HG03565 (cell line): ENCODE measurements around the gene STK4.
"Not testable (repeated sequence)": the region's sequence is repeated elsewhere in the genome, so short reads cannot be mapped to it uniquely, and the experiment has no call there.

ENCODE experiments used
- ATAC-seq: cut with Tn5 transposase; IDR thresholded peaks from one replicate; pipeline ENCODE4 v1.9.1; 2021; ENCODE audit warnings: mild to moderate bottlenecking, moderate library complexity; ENCODE audit not compliant: unreplicated experiment

STK4 gene

GRCh38 chr20:44981736-44982406 is 15.6 kb downstream of the STK4 start:
- no peak for ATAC-seq

- ATAC-seq, result no peak
Observed at GRCh38 chr20:44983093-44983674, 16.9 kb downstream of the STK4 start.

DNA sequence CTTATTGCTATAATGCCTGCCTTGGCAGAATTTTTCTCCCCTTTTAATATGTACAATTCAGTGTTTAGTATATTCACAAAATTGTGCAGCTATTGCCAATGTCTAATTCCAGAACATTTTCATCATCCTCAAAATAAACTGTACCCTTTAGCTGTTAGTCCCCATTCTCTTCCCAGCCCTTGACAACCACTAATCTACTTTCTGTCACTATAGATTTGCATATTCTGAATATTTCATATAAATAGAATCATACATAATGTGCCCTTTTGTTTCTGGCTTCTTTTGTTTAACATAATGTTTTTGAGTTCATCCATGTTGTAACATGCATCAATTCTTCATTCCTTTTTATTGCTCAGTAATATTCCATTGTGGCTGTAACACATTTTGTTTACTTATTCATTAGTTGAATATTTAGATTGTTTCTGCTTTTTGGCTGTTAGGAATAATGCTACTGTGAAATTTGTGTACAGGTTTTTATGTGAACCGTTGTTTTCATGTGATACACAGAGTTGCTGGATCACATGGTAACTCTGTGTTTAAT is 22.4 kb downstream of the STK4 start:
- no peak for ATAC-seq

- ATAC-seq, result no peak
Observed at GRCh38 chr20:44990425-44990824, 24.1 kb downstream of the STK4 start.

- no peak for ATAC-seq
Observed at GRCh38 chr20:44990957-44991356, 24.6 kb downstream of the STK4 start.

DNA sequence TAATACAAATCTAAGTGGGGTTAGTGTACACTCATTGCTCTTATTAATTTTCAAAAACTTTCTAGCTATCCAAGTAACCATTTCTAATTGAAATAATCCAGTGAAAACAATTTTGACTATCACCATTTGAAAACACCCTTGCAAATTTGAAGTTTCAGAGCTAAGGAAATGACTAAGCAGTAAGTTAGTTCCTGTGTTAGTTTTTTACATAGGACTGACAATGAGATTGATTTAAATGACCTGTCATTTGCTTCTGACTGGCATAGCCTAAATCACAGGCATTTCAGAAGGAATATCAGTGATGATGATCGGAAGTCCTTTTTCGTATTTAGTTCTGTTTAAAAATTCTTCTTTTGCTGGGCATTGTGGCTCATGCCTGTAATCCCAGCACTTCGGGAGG is 27.0 kb downstream of the STK4 start:
- ATAC-seq, result no peak

DNA sequence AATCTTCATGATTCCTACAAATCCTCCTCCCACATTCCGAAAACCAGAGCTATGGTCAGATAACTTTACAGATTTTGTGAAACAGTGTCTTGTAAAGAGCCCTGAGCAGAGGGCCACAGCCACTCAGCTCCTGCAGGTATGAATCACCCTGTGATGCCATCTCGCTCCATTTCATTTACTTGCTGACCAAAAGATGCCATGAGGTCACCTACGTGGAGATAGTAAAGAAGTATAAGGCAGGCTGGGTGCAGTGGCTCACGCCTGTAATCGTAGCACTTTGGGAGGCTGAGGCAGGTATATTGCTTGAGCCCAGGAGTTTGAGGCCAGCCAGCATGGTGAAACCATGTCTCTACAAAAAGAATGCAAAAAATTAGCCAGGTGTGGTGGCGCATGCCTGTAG is 30.9 kb downstream of the STK4 start:
- ATAC-seq, result no peak

DNA sequence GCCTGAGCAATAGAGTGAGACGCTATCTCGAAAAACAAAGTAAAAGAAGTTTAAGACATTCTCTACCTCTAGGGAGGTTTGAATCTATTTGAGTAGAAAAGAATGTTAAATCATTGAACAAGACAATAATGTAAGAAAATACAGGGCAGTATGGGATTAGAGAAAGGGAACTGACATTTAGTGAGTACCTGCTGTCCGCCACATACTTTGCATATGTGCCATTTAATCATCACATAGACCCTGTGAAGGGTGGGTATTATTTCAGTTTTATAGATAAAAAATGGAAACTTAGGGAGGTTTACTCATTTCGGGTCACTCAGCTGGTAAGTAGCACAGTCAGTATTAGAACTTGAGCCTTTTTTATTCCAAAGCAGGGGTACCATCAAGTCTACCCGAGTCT is 31.4 kb downstream of the STK4 start:
- no peak for ATAC-seq

- ATAC-seq, result no peak
Observed at GRCh38 chr20:45008521-45009049, 42.3 kb downstream of the STK4 start.

GRCh38 chr20:45010399-45010828 is 44.1 kb downstream of the STK4 start:
- no peak for ATAC-seq

- ATAC-seq, result no peak
Observed at GRCh38 chr20:45011108-45011526, 44.8 kb downstream of the STK4 start.

DNA sequence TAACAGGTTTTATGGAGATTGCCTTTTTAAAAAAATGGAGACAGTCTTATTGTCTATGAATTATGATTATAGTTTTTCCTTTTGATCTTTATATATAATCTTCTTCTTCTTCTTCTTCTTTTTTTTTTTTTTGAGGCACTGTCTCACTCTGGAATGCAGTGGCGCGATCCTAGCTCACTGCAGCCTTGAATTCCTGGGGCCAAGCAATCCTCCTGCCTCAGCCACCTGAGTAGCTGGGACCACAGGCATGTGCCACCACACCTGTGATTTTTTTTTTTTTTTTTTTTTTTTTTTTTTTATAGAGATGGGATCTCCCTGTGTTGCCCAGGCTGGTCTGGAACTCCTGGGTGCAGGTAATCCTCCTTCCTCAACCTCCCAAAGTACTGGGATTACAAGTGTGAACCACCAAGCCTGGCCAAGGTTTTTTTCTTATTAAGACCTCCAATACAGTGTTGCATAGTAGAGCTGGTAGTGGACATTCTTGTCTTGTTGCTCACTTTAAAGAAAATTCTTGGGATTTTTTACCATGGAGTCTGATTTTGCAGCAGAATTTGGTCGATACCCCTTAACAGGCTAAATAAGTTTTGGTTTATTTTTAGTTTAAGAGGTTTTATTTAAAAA is 46.5 kb downstream of the STK4 start:
- ATAC-seq, result no peak

DNA sequence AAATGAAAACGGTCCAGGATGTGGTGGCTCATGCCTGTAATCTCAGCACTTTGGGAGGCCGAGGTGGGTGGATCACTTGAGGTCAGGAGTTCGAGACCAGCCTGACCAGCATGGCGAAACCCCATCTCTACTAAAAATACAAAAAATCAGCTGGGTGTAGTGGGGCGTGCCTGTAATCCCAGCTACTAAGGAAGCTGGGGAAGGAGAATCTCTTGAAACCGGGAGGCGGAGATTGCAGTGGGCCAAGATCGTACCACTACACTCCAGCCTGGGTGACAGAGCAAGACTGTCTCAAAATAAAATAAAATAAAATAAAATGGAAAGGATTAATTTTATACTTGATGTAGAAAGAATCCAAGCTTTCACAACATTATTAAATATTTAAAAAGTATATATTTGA is 47.8 kb downstream of the STK4 start:
- not testable (repeated sequence) for ATAC-seq

- ATAC-seq, result no peak
Observed at GRCh38 chr20:45014671-45015415, 48.5 kb downstream of the STK4 start.

DNA sequence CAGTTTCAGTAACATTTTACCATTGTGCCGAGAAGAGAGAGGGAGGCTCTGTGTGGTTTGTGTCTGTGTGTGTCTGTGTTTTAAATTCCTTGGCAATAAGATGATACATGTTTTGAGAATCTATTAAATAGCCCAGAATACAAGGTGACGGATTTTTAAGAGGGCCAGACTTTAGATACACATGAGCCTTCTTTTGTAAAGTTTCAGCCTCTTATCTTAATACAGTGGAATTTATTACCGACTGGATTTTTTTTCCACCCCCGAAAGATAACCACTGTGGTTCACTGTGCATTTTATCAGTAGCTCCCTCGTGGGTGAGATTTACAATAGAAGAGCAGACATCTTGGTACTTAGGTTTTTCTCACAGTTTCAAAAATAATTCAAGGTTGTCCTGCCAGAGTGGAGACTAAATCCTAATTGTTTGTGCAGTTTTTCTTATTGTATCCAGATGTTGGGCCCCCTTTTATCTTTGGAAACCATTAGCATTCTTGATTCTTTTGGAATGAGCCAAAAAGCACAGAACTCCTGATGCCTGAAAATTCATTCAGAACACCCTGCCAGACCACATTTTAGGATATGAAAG is 49.9 kb downstream of the STK4 start:
- ATAC-seq, result no peak

GRCh38 chr20:45017281-45017680 is 51.0 kb downstream of the STK4 start:
- ATAC-seq, result no peak

- no peak for ATAC-seq
Observed at GRCh38 chr20:45017857-45018256, 51.5 kb downstream of the STK4 start.

DNA sequence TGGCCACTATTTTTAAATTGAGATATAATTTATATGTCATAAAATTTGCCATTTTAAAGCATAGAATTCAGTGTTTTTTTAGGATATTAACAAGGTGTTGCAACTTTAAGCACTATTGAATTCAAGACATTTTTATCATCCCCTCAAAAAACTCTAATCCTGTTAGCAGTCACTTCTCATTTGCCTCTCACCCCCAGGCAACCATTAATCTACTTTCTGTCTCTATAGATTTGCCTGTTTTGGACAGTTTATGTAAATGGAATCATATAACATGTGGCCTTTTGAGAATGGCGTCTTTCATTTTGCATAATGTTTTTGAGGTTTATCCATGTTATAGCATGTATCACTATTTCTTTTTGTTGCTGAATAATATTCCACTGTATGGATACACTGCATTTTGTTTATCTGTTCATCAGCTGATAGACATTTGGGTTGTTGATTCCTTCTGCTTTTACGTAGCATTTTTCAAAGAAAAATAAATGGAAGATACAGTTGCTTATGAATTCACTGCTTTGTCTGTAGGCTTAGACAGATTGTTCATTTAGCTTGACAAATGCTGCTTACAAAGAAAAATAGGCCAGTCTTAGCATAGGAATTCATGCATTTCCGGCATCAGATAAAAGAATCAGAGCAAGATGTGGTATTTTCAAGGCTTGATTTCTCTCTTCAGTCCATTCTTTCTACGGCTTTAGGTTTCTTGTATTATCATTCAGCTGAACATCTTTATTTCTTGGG is 52.9 kb downstream of the STK4 start:
- no peak for ATAC-seq

- no peak for ATAC-seq
Observed at GRCh38 chr20:45019762-45020123, 53.4 kb downstream of the STK4 start.

DNA sequence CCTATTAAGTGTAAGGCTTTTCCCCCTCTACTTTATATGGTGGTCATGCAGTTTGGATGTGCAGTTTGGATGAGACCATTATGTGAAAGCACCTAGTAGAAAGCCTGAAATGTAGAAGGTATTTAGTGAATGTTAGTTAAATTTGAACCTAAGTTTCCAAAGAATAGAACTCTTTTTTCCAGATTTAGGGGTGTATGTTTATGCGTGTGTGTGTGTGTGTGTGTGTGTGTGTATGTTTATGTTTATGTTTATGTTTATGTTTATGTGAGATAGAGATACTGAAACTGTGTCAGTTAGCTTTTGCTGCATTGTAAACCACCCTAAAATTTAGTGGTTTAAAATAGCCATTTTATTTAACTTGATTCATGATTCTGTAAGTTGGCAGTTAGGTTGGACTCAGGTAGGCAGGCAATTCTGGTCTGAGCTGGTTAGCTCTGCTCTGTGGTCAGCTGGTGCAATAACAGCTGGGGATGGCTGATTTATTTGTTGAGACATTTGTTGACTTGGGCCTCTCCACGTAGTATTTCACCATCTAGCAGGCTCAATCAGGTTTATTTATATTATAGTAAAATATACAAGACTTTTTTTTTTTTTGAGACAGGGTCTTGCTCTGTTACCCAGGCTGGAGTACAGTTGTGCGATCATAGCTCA is 54.0 kb downstream of the STK4 start:
- no peak for ATAC-seq
